Sigmoid colon (tissue), 4 donors: ENCODE data around the gene DRAXIN.

ENCODE experiments used
- EP300 ChIP-seq, 4 donors: sonication (generic); formaldehyde crosslinking; IDR thresholded peaks; one replicate each; pipeline ENCODE4 v1.6.1; 2017; ENCODE audit warnings: antibody characterized with exemption in 4 of 4
- POLR2A ChIP-seq, 2 donors: fragments of 450-650 bp; IDR thresholded peaks; one replicate each; pipeline ENCODE4 v1.6.1; 2016; ENCODE audit warnings: antibody characterized with exemption in 2 of 2, mild to moderate bottlenecking in 2 of 2, moderate library complexity in 2 of 2
- POLR2AphosphoS5 ChIP-seq, 4 donors: sonication (generic); formaldehyde crosslinking; IDR thresholded peaks; one replicate each; pipeline ENCODE4 v1.6.1; 2017; ENCODE audit warnings: antibody characterized with exemption in 4 of 4
- TF ChIP-seq, protein P1 (sequence below), 4 experiments: fragments of 450-650 bp in 3 of 4; fragments of 200-600 bp in 1 of 4; IDR thresholded peaks; one replicate each; pipeline ENCODE4 v1.5.1; 2016 to 2019; ENCODE audit warnings: antibody characterized with exemption in 4 of 4, mild to moderate bottlenecking in 3 of 4, moderate library complexity in 2 of 4

DNA sequence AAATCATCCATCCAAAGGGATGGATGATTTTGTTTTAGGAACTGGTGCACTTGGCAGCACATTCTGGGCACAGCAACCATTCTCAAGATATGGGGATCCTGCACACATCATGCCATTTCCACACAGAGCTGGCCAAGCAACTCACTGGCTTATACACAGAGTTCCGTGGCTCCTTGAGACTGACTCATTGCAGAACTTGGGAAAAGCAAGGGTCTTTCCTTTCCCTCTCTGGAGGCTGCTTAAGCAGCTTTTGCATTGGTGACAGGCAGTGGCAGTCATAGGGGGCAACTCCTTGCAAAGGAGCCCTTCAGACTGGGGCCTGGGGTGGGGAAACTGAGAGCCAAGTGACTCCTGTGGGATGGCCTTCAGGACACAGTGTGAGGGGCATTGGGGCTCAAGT is 8.7 kb upstream of the DRAXIN start:
- TF ChIP-seq, protein P1, sequence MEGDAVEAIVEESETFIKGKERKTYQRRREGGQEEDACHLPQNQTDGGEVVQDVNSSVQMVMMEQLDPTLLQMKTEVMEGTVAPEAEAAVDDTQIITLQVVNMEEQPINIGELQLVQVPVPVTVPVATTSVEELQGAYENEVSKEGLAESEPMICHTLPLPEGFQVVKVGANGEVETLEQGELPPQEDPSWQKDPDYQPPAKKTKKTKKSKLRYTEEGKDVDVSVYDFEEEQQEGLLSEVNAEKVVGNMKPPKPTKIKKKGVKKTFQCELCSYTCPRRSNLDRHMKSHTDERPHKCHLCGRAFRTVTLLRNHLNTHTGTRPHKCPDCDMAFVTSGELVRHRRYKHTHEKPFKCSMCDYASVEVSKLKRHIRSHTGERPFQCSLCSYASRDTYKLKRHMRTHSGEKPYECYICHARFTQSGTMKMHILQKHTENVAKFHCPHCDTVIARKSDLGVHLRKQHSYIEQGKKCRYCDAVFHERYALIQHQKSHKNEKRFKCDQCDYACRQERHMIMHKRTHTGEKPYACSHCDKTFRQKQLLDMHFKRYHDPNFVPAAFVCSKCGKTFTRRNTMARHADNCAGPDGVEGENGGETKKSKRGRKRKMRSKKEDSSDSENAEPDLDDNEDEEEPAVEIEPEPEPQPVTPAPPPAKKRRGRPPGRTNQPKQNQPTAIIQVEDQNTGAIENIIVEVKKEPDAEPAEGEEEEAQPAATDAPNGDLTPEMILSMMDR (IDR thresholded peaks at IDR 0.05) = no peak
- TF ChIP-seq POLR2A (IDR thresholded peaks at IDR 0.05) = no peak
- no peak for TF ChIP-seq POLR2AphosphoS5 (IDR thresholded peaks at IDR 0.05)
- no peak for TF ChIP-seq EP300 (IDR thresholded peaks at IDR 0.05)
